ENCODE measurements around the gene MAPK7. TPM values are rescaled to one million over a fixed set of nuclear protein-coding genes. Genes with fewer than 3 reads are reported as not detected.

MAPK7 gene
- total and polyA plus RNA-seq, 2 of the 8 experiments (the other 6 are each of a cell fraction or from before 2014, with no cell fraction given) = 15.2 to 28.1 TPM

DNA sequence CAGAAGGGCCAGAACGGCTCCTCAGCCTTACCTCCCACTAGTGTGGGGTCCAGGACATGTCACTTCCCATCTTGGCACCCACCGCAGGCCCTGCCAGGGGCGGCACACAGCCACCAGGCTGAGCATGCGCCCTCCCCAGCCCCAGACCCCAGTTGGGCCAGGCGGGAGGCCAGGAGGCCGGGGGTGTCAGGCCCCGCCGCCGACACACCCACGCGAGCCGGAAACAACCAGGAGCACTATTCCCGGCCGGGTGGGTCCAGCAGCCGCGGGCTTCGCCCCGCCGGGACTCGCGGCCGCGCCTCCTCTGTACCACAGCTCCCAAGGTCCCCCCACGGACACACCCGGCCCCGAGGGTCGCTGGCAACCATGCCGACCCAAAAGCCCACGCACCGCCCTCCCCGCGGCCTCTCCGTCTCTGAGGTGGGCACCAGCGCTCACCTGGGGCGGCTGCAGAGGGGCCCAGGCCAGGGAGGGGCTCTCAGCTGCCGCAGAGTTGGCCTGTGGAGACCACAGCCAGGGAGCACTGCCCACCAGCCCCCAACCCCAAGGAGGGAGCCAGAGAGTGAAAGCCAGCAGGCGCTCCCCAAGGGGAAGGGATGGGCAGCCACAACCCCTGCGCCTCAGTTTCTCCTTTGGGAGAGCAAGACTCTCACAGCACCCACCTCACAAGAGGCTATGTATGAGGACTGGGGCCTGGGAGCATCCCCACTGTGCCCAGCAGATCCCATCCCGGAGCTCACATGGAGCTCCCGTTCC lies 33.8 kb upstream of the MAPK7 start:
- Histone ChIP-seq H4K20me1 (replicated peaks in 1 of 2; ENCODE audit: control insufficient read depth in 1 of 2, insufficient read depth in 2 of 2, low read length in 2 of 2) (peaks cover 0 to 1% of the 10 kb centered on the region in 2 experiments), H4K5ac (ENCODE audit: insufficient read length, low read depth, low read length) (no peak overlapping the region), H3K36me3 (ENCODE audit: control insufficient read depth in 2 of 4, insufficient read depth in 4 of 4, low read length in 3 of 4) (peaks cover 0 to 5% (median 2%) of the 10 kb centered on the region in 4 experiments; a peak in 2 of 8 replicates), H2BK5ac (ENCODE audit: low read depth, low read length) (no peak overlapping the region), H3K9me3 (ENCODE audit: insufficient read depth in 2 of 2, low read depth in 1 of 2, low read length in 1 of 2) (no peaks in the 10 kb centered on the region), H2AFZ (ENCODE audit: low read length) (no peak overlapping the region), H3K56ac (replicated peaks; ENCODE audit: insufficient read length, low read depth, low read length) (no peak overlapping the region), H2BK15ac (ENCODE audit: low read length) (no peak overlapping the region), H3K23me2 (ENCODE audit: low read depth, low read length) (no peaks in the 10 kb centered on the region), H3K27ac (ENCODE audit: low read depth, low read length) (no peak overlapping the region), H3K4me1 (replicated peaks in 1 of 4; ENCODE audit: control insufficient read depth in 3 of 4, insufficient read depth in 4 of 4, low read length in 3 of 4) (peaks cover 0 to 11% (median 3%) of the 10 kb centered on the region in 4 experiments; a peak in 5 of 7 replicates), H3K4me3 (ENCODE audit: extremely low read depth in 1 of 4, insufficient read depth in 2 of 4, low read depth in 3 of 4, low read length in 4 of 4) (no peak overlapping the region), H3K14ac (ENCODE audit: insufficient read length) (no peak overlapping the region), H3K23ac (ENCODE audit: insufficient read length) (no peak overlapping the region), H2BK120ac (replicated peaks; ENCODE audit: low read depth, low read length) (no peak overlapping the region), H3K79me2 (ENCODE audit: control insufficient read depth in 1 of 2, insufficient read depth in 2 of 2, low read length in 2 of 2) (no peaks in the 10 kb centered on the region), H3K4me2 (ENCODE audit: insufficient read depth in 1 of 2, low read depth in 2 of 2, low read length in 2 of 2) (no peak overlapping the region), H2BK12ac (ENCODE audit: low read depth, low read length) (no peak overlapping the region), H3K18ac (ENCODE audit: extremely low read depth, low read length) (no peak overlapping the region), H3K4ac (replicated peaks; ENCODE audit: insufficient read length, low read depth, low read length) (no peak overlapping the region), H2AK5ac (ENCODE audit: low read depth, low read length) (no peak overlapping the region), H3K27me3 (replicated peaks in 1 of 4; ENCODE audit: control insufficient read depth in 3 of 4, extremely low read depth in 1 of 4, insufficient read depth in 3 of 4, low read length in 3 of 4) (no peaks in the 10 kb centered on the region), H4K8ac (ENCODE audit: extremely low read depth, insufficient read depth, low read length) (no peak overlapping the region; the same call in 1 of the 2 replicates), H2BK20ac (ENCODE audit: low read length) (no peak overlapping the region), H3K9ac (replicated peaks in 1 of 4; ENCODE audit: extremely low read depth in 1 of 4, low read depth in 3 of 4, low read length in 3 of 4) (no peak overlapping the region), H3K79me1 (ENCODE audit: low read depth, low read length) (no peaks in the 10 kb centered on the region), H4K91ac (replicated peaks; ENCODE audit: insufficient read length, low read length) (no peak overlapping the region)
- ChIA-PET CTCF (ENCODE audit: partially characterized antibody) (interaction anchor here (0.6 to 9.8 kb wide), 5 partner anchors 11 to 375 kb away, joined by 3 to 70 read pairs (median 3); no protein-coding TSS in a partner anchor), POLR2A (ENCODE audit: partially characterized antibody) (interaction anchor here (0.9 to 1.5 kb wide), 2 partner anchors 11 to 13 kb away, joined by 3 to 6 read pairs; no protein-coding TSS in a partner anchor)
- DNase-seq (ENCODE audit: low read depth in 1 of 2, low spot score in 2 of 2) (no peak), FAIRE-seq (no peak)
- 94% methylated on average over 39 of the region's 40 CpGs; no CpG with 5 or more reads in 1 of the 2 experiments for WGBS, 2 experiments (ENCODE audit: extremely low coverage in 1 of 2, insufficient coverage in 1 of 2, insufficient read length in 1 of 2, insufficient replicate concordance in 2 of 2, low coverage in 1 of 2, low lambda C conversion rate in 2 of 2, missing lambda C conversion rate in 1 of 2)
- TF ChIP-seq TAF1 (IDR thresholded peaks at IDR 0.05; ENCODE audit: low read depth, low read length) = no peak
- no peak for TF ChIP-seq GTF2F1 (IDR thresholded peaks at IDR 0.05; ENCODE audit: borderline replicate concordance, low read depth, low read length)
- TF ChIP-seq RBBP5 (IDR thresholded peaks at IDR 0.05; ENCODE audit: borderline replicate concordance, low read depth, low read length) = no peak
- TF ChIP-seq ASH2L (IDR thresholded peaks at IDR 0.05; ENCODE audit: low read length) = no peak
- TF ChIP-seq TBP (IDR thresholded peaks at IDR 0.05; ENCODE audit: low read depth, low read length) = no peak
- no peak for TF ChIP-seq TEAD4 (IDR thresholded peaks at IDR 0.05; ENCODE audit: low read depth, low read length)
- no peak for TF ChIP-seq CHD1 (IDR thresholded peaks at IDR 0.05; ENCODE audit: low read depth, low read length)
- TF ChIP-seq NRF1 (IDR thresholded peaks at IDR 0.05; ENCODE audit: low read depth, low read length) = no peak

Measured in H1 (cell line).